Measurements from ENCODE around the gene MED8.
"Not testable (repeated sequence)": the region's sequence is repeated elsewhere in the genome, so short reads cannot be mapped to it uniquely, and the experiment has no call there.

Gene MED8

GRCh38 chr1:43421976-43422750 is 32.6 kb upstream of the MED8 start:
- DNase-seq, result no peak

- no peak for DNase-seq
These were observed 31.8 kb upstream of the MED8 start for GRCh38 chr1:43421396-43421795.

- DNase-seq, result no peak
These were observed 31.3 kb upstream of the MED8 start for GRCh38 chr1:43420874-43421273.

- DNase-seq, result no peak
These were observed 30.2 kb upstream of the MED8 start for GRCh38 chr1:43419627-43420425.

GRCh38 chr1:43418858-43419257 is 29.3 kb upstream of the MED8 start:
- no peak for DNase-seq

- no peak for DNase-seq
These were observed 26.3 kb upstream of the MED8 start for GRCh38 chr1:43415901-43416300.

- DNase-seq, result peak; percentile 69
These were observed 25.1 kb upstream of the MED8 start for GRCh38 chr1:43414634-43415223.

GRCh38 chr1:43413426-43413825 is 23.8 kb upstream of the MED8 start:
- DNase-seq, result not testable (repeated sequence)

GRCh38 chr1:43410571-43410970 is 21.0 kb upstream of the MED8 start:
- no peak for DNase-seq

- DNase-seq, result no peak
These were observed 16.3 kb upstream of the MED8 start for GRCh38 chr1:43405876-43406234.

GRCh38 chr1:43405219-43405875 is 15.7 kb upstream of the MED8 start:
- DNase-seq, result no peak

- no peak for DNase-seq
These were observed 14.8 kb upstream of the MED8 start for GRCh38 chr1:43404353-43404752.

GRCh38 chr1:43402089-43402865 is 12.7 kb upstream of the MED8 start:
- DNase-seq, result no peak

GRCh38 chr1:43400441-43400840 is 10.8 kb upstream of the MED8 start:
- DNase-seq, result not testable (repeated sequence)

- no peak for DNase-seq
These were observed 8.6 kb upstream of the MED8 start for GRCh38 chr1:43398227-43398626.

GRCh38 chr1:43396059-43396458 is 6.5 kb upstream of the MED8 start:
- no peak for DNase-seq

GRCh38 chr1:43395523-43395922 is 5.9 kb upstream of the MED8 start:
- no peak for DNase-seq

GRCh38 chr1:43392702-43393101 is 3.1 kb upstream of the MED8 start:
- DNase-seq, result no peak

GRCh38 chr1:43388613-43389012 is 987 bp downstream of the MED8 start:
- DNase-seq, result no peak

- DNase-seq, result no peak
These were observed 1.5 kb downstream of the MED8 start for GRCh38 chr1:43387976-43388599.

GRCh38 chr1:43386676-43387075 is 2.9 kb downstream of the MED8 start:
- no peak for DNase-seq

- DNase-seq, result no peak
These were observed 6.2 kb downstream of the MED8 start for GRCh38 chr1:43383449-43383848.

Data from activated CD4-positive, alpha-beta T cell treated with anti-CD3 and anti-CD28 coated beads, Interleukin-10, Interleukin-2, amounts not matched to agents 100 ng/mL and 50 ng/mL, durations not matched to agents 16 hours and 8 hours (primary cell).